Midbrain (tissue), 1 donor: ENCODE results near the gene LHFPL2.

Source experiments
- DNase-seq: peaks from one replicate; lab custom pipeline; 2025; lab: John Stamatoyannopoulos, UW

LHFPL2 gene

GRCh38 chr5:78522476-78523260, 125.9 kb downstream of the LHFPL2 start:
- no peak for DNase-seq

- DNase-seq, result no peak
These were observed 127.1 kb downstream of the LHFPL2 start for GRCh38 chr5:78521455-78521854.

- DNase-seq, result no peak
These were observed 129.2 kb downstream of the LHFPL2 start for GRCh38 chr5:78519198-78519941.

GRCh38 chr5:78518365-78519197, 130.0 kb downstream of the LHFPL2 start:
- no peak for DNase-seq

- DNase-seq, result no peak
These were observed 132.9 kb downstream of the LHFPL2 start for GRCh38 chr5:78515670-78516069.

DNA sequence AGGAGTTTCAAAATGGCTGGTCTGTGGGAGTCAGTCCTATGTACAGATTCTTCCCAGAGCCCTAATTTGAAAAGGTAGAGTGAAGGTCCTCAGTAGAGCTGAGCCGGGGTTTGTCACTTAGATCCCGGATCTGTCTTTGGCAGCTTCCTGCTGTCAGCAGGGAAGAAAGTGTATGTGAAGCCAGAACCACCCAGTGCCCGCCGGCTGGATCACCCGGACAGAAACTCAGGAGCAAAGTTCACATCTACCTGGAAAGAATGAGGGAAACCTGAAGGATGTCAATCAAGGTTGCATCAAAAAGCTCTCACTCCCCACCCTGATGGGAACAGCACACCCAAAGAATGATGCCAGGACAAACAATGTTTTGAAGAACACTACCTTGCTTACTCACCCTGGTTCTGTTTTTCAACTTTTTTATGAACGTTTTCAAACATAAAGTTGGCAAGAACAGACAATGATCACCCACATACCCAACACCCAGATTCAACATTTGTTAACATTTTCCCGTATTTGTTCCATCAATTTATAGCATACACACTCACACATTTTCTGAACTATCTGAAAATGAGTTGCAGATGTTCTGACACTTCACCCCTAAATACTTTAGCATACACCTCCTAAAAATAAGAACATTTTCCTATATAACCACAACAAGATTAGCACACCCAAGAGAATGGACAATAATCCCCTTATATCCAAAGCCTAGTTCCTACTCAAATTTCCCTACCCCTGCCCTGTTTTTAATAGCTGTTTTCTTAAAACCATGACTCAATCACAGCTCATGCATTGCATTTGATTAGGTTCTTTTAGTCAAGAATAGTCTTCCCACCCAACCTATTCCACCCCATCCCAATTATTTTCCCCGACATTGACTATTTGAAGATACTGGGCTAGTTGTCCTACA, 133.9 kb downstream of the LHFPL2 start:
- no peak for DNase-seq

- DNase-seq, result no peak
These were observed 135.1 kb downstream of the LHFPL2 start for GRCh38 chr5:78513441-78513840.

GRCh38 chr5:78512435-78512834, 136.1 kb downstream of the LHFPL2 start:
- no peak for DNase-seq

DNA sequence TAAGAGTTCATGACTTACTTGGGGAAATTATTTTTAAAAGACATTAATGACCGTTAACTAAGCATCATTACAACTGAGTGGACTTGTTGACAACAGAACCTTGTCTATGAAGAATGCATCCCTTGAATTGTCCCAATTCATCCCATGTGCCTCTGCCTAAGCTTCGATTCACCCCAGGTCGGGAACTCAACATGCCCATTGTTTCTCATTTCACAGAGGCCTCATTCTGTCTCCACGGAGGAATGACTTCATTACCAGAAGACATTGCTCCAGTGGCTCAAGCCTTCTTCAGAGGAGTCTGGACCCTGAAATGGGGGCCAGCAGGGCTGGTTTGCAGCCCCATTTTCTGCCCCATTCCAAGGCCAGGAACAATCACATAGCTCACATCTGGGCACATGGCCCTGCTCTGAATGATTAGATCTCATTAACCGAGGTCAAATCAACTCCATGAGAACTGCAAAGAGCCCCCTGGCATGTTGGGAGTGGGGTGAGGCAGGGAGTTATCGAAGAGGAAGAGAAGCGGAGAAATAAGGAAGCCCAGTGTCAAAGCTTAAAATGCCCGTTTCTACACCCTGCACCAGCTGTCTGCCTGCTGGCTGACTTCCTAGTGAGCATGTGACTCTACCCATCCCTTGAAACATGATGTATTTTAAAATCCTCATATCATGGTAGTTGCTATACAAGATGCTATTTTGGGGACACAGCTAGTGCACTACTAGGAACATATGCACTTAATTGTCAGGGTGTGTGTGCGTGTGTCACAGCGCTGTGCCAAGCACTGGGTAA, 137.3 kb downstream of the LHFPL2 start:
- DNase-seq, result peak; percentile 43

- DNase-seq, result peak; percentile 56
These were observed 138.4 kb downstream of the LHFPL2 start for GRCh38 chr5:78509884-78510769.

- no peak for DNase-seq
These were observed 139.3 kb downstream of the LHFPL2 start for GRCh38 chr5:78509145-78509865.

GRCh38 chr5:78508186-78508765, 140.3 kb downstream of the LHFPL2 start:
- no peak for DNase-seq

GRCh38 chr5:78507531-78507930, 141.0 kb downstream of the LHFPL2 start:
- DNase-seq, result no peak

DNA sequence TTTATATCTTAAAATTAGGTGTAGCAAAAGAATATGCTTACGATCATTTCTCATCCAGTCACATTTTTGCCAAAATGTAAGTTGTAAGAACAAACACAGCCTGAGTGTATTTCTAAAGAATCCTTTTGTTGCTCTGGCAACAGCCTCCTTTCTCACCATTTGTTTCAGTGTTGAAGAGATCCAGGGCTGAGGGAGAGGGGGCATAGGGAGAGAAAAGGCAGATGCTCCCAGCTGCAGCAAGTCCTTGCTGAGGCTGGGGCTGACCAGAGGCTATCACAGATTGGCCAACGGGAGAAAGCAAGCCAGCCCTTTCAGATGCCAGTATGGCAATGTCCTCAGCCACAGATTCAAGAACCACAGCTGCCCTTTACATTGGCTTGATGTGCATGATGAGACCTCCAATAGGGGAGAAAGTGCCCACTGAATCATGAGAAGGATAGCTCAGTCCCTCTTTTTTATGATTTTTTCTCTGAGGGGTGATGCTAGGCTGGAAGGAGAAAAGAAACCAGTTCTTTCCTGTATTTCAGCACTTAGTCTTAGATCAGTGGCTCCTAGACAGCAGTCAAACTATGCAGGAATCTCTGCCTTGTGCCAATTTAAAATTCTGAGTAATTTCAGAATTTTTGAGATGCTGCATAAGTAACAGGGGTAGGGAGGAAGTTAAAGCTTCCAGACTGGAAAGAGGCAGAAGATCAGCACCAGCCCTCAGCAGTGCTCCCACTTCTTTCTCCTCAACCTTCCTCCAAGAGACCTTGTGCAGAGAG, 142.1 kb downstream of the LHFPL2 start:
- DNase-seq, result no peak

DNA sequence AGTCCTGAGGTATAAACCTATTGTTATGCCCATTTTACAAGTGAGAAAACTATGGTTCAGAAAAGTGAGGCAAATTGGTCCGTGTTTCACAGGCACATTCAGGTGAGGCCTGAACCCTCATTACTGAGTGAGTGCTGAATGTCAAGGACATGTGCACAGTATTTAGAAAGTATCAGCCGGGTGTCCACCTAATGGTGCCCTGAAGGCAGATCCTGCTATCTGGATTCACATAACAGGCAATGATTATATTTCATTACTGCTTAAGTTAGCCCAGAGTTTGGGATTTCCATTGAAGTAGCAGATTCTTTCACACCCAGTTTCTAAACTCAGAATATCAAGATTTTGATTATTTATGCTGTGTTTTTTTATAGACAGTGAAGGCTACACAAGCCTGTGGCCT, 142.7 kb downstream of the LHFPL2 start:
- DNase-seq, result no peak

GRCh38 chr5:78504704-78505677, 143.6 kb downstream of the LHFPL2 start:
- DNase-seq, result peak; percentile 85
